ENCODE measurements around the gene DOK6.

DNA sequence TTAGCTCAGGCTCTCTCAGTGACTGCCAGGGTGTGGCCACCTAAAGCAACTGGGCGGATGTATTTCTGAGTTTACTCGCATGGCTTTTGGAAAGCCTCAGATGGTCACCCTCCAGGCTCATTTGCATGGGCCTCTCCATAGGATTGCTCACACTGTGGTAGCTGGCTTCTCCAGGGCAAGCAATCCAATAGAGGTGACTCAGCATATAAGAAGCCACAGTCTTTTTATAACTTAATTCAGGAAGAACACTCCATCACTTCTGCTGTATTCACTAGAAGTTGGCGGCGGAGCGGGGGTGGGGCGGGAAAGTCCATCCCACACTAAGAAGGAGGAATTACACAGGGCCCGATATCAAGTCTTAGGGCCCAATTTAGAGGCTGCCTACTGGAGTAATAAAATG, 3.6 kb upstream of the DOK6 start:
- TF ChIP-seq, protein P1, sequence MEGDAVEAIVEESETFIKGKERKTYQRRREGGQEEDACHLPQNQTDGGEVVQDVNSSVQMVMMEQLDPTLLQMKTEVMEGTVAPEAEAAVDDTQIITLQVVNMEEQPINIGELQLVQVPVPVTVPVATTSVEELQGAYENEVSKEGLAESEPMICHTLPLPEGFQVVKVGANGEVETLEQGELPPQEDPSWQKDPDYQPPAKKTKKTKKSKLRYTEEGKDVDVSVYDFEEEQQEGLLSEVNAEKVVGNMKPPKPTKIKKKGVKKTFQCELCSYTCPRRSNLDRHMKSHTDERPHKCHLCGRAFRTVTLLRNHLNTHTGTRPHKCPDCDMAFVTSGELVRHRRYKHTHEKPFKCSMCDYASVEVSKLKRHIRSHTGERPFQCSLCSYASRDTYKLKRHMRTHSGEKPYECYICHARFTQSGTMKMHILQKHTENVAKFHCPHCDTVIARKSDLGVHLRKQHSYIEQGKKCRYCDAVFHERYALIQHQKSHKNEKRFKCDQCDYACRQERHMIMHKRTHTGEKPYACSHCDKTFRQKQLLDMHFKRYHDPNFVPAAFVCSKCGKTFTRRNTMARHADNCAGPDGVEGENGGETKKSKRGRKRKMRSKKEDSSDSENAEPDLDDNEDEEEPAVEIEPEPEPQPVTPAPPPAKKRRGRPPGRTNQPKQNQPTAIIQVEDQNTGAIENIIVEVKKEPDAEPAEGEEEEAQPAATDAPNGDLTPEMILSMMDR (IDR thresholded peaks at IDR 0.05): no peak
- TF ChIP-seq POLR2AphosphoS5 (IDR thresholded peaks at IDR 0.05): no peak
- no peak for TF ChIP-seq POLR2A (IDR thresholded peaks at IDR 0.05)
- no peak for TF ChIP-seq EP300 (IDR thresholded peaks at IDR 0.05; ENCODE audit: low read depth)

Data from transverse colon (tissue), 4 donors.